T-cell (primary cell): ENCODE data around the gene PANX2. TPM values are rescaled to one million over a fixed set of nuclear protein-coding genes. Genes with fewer than 3 reads are reported as not detected.

Source experiments
- ATAC-seq, 4 experiments: fragments of 200-7000 bp in 3 of 4; fragments of 150-1000 bp in 1 of 4; cut with Tn5 transposase; replicated peaks in 1 of 4; 1 replicate in 3 of 4; 2 replicates in 1 of 4; pipeline ENCODE4 v1.10.0; 2021; ENCODE audit warnings: moderate library complexity in 3 of 4, mild to moderate bottlenecking in 2 of 4, moderate number of reproducible peaks in 1 of 4
- CTCF ChIA-PET, 2 donors: fragments of 300-600 bp; sonication (Branson Sonifier 250); formaldehyde crosslinking; loops; one replicate each; lab custom pipeline; 2022; ENCODE audit warnings: antibody characterized with exemption in 2 of 2; lab: Charles Lee
- POLR2A ChIA-PET, 2 donors: fragments of 300-600 bp; sonication (Branson Sonifier 250); formaldehyde crosslinking; loops; one replicate each; lab custom pipeline; 2022; ENCODE audit warnings: antibody characterized with exemption in 2 of 2; lab: Charles Lee
- DNase-seq, 35 experiments: peaks; one replicate each; pipeline versions ENCODE4 v3.0.0 to v3.0.0-alpha.2; 2013 to 2023
- H3K27ac ChIP-seq: one replicate; pipeline ENCODE4 v1.5.1; 2013; ENCODE audit warnings: low read length
- H3K27me3 ChIP-seq, 2 experiments: replicated peaks in 1 of 2; 1 replicate in 1 of 2; 2 replicates in 1 of 2; pipeline versions ENCODE4 v1.6.1 to v1.7.0; 2013; ENCODE audit warnings: low read length in 1 of 2, mixed read lengths in 1 of 2; ENCODE audit not compliant: control insufficient read depth in 2 of 2, insufficient read depth in 2 of 2; ENCODE audit errors: extremely low read depth in 1 of 2
- H3K36me3 ChIP-seq, 2 donors: 1 replicate in 1 of 2; 2 replicates in 1 of 2; pipeline versions ENCODE4 v1.6.1 to v1.7.0; 2013; ENCODE audit warnings: low read length in 1 of 2; ENCODE audit not compliant: control insufficient read depth in 2 of 2, insufficient read depth in 1 of 2; ENCODE audit errors: extremely low read depth in 1 of 2
- H3K4me1 ChIP-seq, 2 experiments: 1 replicate in 1 of 2; 2 replicates in 1 of 2; pipeline versions ENCODE4 v1.6.1 to v1.7.0; 2013; ENCODE audit warnings: low read length in 2 of 2, mixed read lengths in 1 of 2; ENCODE audit not compliant: insufficient read depth in 2 of 2, control insufficient read depth in 1 of 2; ENCODE audit errors: extremely low read depth in 1 of 2
- H3K4me3 ChIP-seq, 2 donors: 1 replicate in 1 of 2; 2 replicates in 1 of 2; pipeline versions ENCODE4 v1.5.1 to v1.7.0; 2013; ENCODE audit warnings: mild to moderate bottlenecking in 2 of 2, low read length in 1 of 2, moderate library complexity in 1 of 2; ENCODE audit not compliant: control insufficient read depth in 1 of 2; ENCODE audit errors: extremely low read depth in 1 of 2
- H3K9me3 ChIP-seq: 2 replicates; pipeline ENCODE4 v1.7.0; 2013
- H3K27ac Mint-ChIP-seq, 2 donors: one replicate each; pipeline ENCODE4 v1.8.0; 2020 to 2021; ENCODE audit warnings: mild to moderate bottlenecking in 2 of 2, mixed read lengths in 2 of 2
- H3K27me3 Mint-ChIP-seq, 2 donors: one replicate each; pipeline ENCODE4 v1.8.0; 2021 to 2022; ENCODE audit warnings: mixed read lengths in 2 of 2
- H3K36me3 Mint-ChIP-seq: one replicate; pipeline ENCODE4 v1.8.0; 2021; ENCODE audit warnings: mixed read lengths
- H3K4me1 Mint-ChIP-seq, 3 donors: one replicate each; pipeline ENCODE4 v1.8.0; 2020 to 2022; ENCODE audit warnings: mixed read lengths in 3 of 3, mild to moderate bottlenecking in 1 of 3
- H3K4me3 Mint-ChIP-seq, 3 donors: one replicate each; pipeline ENCODE4 v1.8.0; 2020 to 2022; ENCODE audit warnings: mild to moderate bottlenecking in 3 of 3, mixed read lengths in 3 of 3, moderate library complexity in 3 of 3
- H3K9me3 Mint-ChIP-seq, 3 donors: one replicate each; pipeline ENCODE4 v1.8.0; 2020 to 2022; ENCODE audit warnings: mixed read lengths in 3 of 3
- WGBS: methylation state at CpG from one replicate; pipeline ENCODE4 v1.1.5; 2013; ENCODE audit warnings: missing lambda C conversion rate; ENCODE audit not compliant: insufficient coverage; 5-methylcytosine and 5-hydroxymethylcytosine counted together
- total RNA-seq, 35 experiments: library from RNA in 6 of 35; stranded (reverse) in 6 of 35; fragments of 120-200 nt in 1 of 35; gene quantifications; one replicate each; pipeline versions ENCODE4 v1.2.1 to v1.2.4 and lab custom pipeline; 2013 to 2026

The PANX2 gene
- total RNA-seq, 5 donors from 2014 or later (not counting 1 experiment from before 2014, with no cell fraction given), result 0.16 to 0.32 (median 0.26) TPM; not detected in 2

GRCh38 chr22:50228366-50228765, 57.8 kb downstream of the PANX2 start:
- no peak overlapping the region for H3K4me3 Mint-ChIP-seq
- no peaks in the 10 kb centered on the region for H3K27me3 Mint-ChIP-seq
- H3K27me3 ChIP-seq, result no peaks in the 10 kb centered on the region
- H3K4me1 ChIP-seq, result no peaks in the 10 kb centered on the region
- H3K4me3 ChIP-seq, result no peak overlapping the region
- H3K27ac Mint-ChIP-seq, result no peak overlapping the region
- DNase-seq (no peak), ATAC-seq (no peak)
- peaks cover 20 to 69% of the 10 kb centered on the region in 2 donors for H3K36me3 ChIP-seq
- no peaks in the 10 kb centered on the region for H3K9me3 Mint-ChIP-seq
- peaks cover 0 to 8% (median 7%) of the 10 kb centered on the region in 3 donors for H3K4me1 Mint-ChIP-seq
- 93% methylated on average over 9 of the region's 9 CpGs for WGBS
- ChIA-PET CTCF (no interaction called here), POLR2A (no interaction called here)
- H3K27ac ChIP-seq, result no peak overlapping the region
- peaks cover 31% of the 10 kb centered on the region for H3K36me3 Mint-ChIP-seq
- H3K9me3 ChIP-seq, result no peaks in the 10 kb centered on the region

- Mint-ChIP-seq H3K9me3 (no peaks in the 10 kb centered on the region), H3K27me3 (no peaks in the 10 kb centered on the region), H3K27ac (no peak overlapping the region), H3K4me1 (peaks cover 5 to 16% (median 8%) of the 10 kb centered on the region in 3 donors), H3K36me3 (peaks cover 27% of the 10 kb centered on the region), H3K4me3 (no peak overlapping the region)
- ChIA-PET POLR2A (no interaction called here), CTCF (no interaction called here)
- peaks cover 15 to 63% of the 10 kb centered on the region in 2 donors for H3K36me3 ChIP-seq
- WGBS, result 98% methylated on average over 12 of the region's 16 CpGs
- no peak overlapping the region for H3K4me3 ChIP-seq
- no peaks in the 10 kb centered on the region for H3K27me3 ChIP-seq
- H3K27ac ChIP-seq, result no peak overlapping the region
- DNase-seq, result no peak
- peaks cover 0 to 6% of the 10 kb centered on the region in 2 experiments for H3K4me1 ChIP-seq
- no peak for ATAC-seq
- no peaks in the 10 kb centered on the region for H3K9me3 ChIP-seq
Measured at GRCh38 chr22:50229370-50229769, 58.8 kb downstream of the PANX2 start.

Other genes starting within 250 kb of the PANX2 start
- gene PIM3, start 210.0 kb upstream of the PANX2 start, total RNA-seq, result 100 to 1,000 TPM in 2 of 5 donors, 10 to 100 TPM in 3; 61.5 to 167 (median 65.0) TPM
- gene IL17REL, start 158.0 kb upstream of the PANX2 start, total RNA-seq, result under 1 TPM in 1 of 5 donors, not detected in 4; 0.10 TPM
- gene TTLL8, start 112.4 kb upstream of the PANX2 start, total RNA-seq, result not detected
- gene MLC1, start 85.3 kb upstream of the PANX2 start, total RNA-seq, result 1 to 10 TPM in 4 of 5 donors, under 1 TPM in 1; 0.92 to 2.1 (median 1.1) TPM
- gene MOV10L1, start 80.7 kb upstream of the PANX2 start, total RNA-seq, result under 1 TPM in 1 of 5 donors, not detected in 4; 0.44 TPM
- gene TRABD, start 15.2 kb downstream of the PANX2 start, total RNA-seq, result 100 to 1,000 TPM; 116 to 213 (median 175) TPM
- 10 to 100 TPM; 28.9 to 51.0 (median 46.1) TPM for gene SELENOO, start 30.3 kb downstream of the PANX2 start, total RNA-seq
- gene TUBGCP6, start 74.3 kb downstream of the PANX2 start, total RNA-seq, result 100 to 1,000 TPM; 129 to 144 (median 132) TPM
- gene HDAC10, start 80.5 kb downstream of the PANX2 start, total RNA-seq, result 100 to 1,000 TPM; 101 to 152 (median 128) TPM
- 1 to 10 TPM; 1.7 to 3.1 (median 2.9) TPM for gene MAPK12, start 91.0 kb downstream of the PANX2 start, total RNA-seq
- 1 to 10 TPM; 3.5 to 8.9 (median 5.6) TPM for gene MAPK11, start 99.6 kb downstream of the PANX2 start, total RNA-seq
- 10 to 100 TPM in 1 of 5 donors, 1 to 10 TPM in 4; 4.3 to 11.8 (median 6.5) TPM for gene PLXNB2, start 136.9 kb downstream of the PANX2 start, total RNA-seq
- 1 to 10 TPM; 2.1 to 5.0 (median 3.5) TPM for gene DENND6B, start 156.3 kb downstream of the PANX2 start, total RNA-seq
- 100 to 1,000 TPM in 1 of 5 donors, 10 to 100 TPM in 4; 71.2 to 105 (median 96.8) TPM for gene PPP6R2, start 172.6 kb downstream of the PANX2 start, total RNA-seq